Loucy (cell line): ENCODE measurements around the gene TENM4.

ENCODE experiments used
- H2AFZ ChIP-seq: fragments of 200-600 bp; sonication (generic); 2 replicates; pipeline ENCODE4 v1.6.0; 2016; ENCODE audit warnings: antibody characterized with exemption, mild to moderate bottlenecking, low read length, moderate library complexity
- H3F3A ChIP-seq: fragments of 200-600 bp; 2 replicates; pipeline ENCODE4 v1.6.0; 2016; ENCODE audit warnings: antibody characterized with exemption, low read depth, mild to moderate bottlenecking
- H3K27me3 ChIP-seq: fragments of 200-600 bp; sonication (generic); 2 replicates; pipeline ENCODE4 v1.6.1; 2014; ENCODE audit warnings: low read length, mild to moderate bottlenecking; ENCODE audit not compliant: insufficient read depth, poor library complexity, severe bottlenecking
- H3K36me3 ChIP-seq: fragments of 200-600 bp; sonication (generic); 2 replicates; pipeline ENCODE4 v1.6.1; 2016; ENCODE audit warnings: low read length; ENCODE audit not compliant: insufficient read depth
- H3K4me1 ChIP-seq: fragments of 200-600 bp; sonication (generic); 2 replicates; pipeline ENCODE4 v1.5.1; 2014; ENCODE audit warnings: low read length, mild to moderate bottlenecking; ENCODE audit not compliant: insufficient read depth, poor library complexity, severe bottlenecking
- H3K4me2 ChIP-seq: fragments of 200-600 bp; sonication (generic); 2 replicates; pipeline ENCODE4 v1.6.0; 2014; ENCODE audit warnings: antibody characterized with exemption, low read length, low read depth, mild to moderate bottlenecking; ENCODE audit not compliant: poor library complexity, severe bottlenecking
- H3K4me3 ChIP-seq: fragments of 200-600 bp; sonication (generic); 2 replicates; pipeline ENCODE4 v1.5.1; 2014; ENCODE audit warnings: low read length, mild to moderate bottlenecking, mixed read lengths; ENCODE audit not compliant: poor library complexity, severe bottlenecking
- H3K79me2 ChIP-seq: fragments of 200-600 bp; sonication (generic); 2 replicates; pipeline ENCODE4 v1.6.1; 2014; ENCODE audit warnings: low read length; ENCODE audit not compliant: insufficient read depth
- H3K9ac ChIP-seq: fragments of 200-600 bp; sonication (generic); 2 replicates; pipeline ENCODE4 v1.6.0; 2014; ENCODE audit warnings: mild to moderate bottlenecking, low read depth, low read length, moderate library complexity; ENCODE audit not compliant: poor library complexity, severe bottlenecking
- H3K9me2 ChIP-seq: fragments of 200-600 bp; sonication (generic); replicated peaks from 2 replicates; pipeline ENCODE4 v1.6.1; 2016; ENCODE audit warnings: low read depth, low read length, mixed read lengths
- H3K9me3 ChIP-seq: fragments of 200-600 bp; sonication (generic); 2 replicates; pipeline ENCODE4 v1.6.1; 2014; ENCODE audit warnings: mild to moderate bottlenecking, antibody characterized with exemption, low read length, low read depth; ENCODE audit not compliant: insufficient read depth
- H4K20me1 ChIP-seq: fragments of 200-600 bp; sonication (generic); 2 replicates; pipeline ENCODE4 v1.6.0; 2014; ENCODE audit warnings: antibody characterized with exemption, low read length, mild to moderate bottlenecking; ENCODE audit not compliant: insufficient read depth, poor library complexity, severe bottlenecking
- EZH2phosphoT487 ChIP-seq: fragments of 200-600 bp; IDR thresholded peaks from 2 replicates; pipeline ENCODE4 v1.6.1; 2018; ENCODE audit warnings: antibody characterized with exemption, mild to moderate bottlenecking, moderate library complexity, borderline replicate concordance
- TF ChIP-seq, protein P1 (sequence below): fragments of 200-600 bp; sonication (generic); conservative IDR thresholded peaks from 2 replicates; pipeline ENCODE4 v1.5.1; 2014; ENCODE audit warnings: mild to moderate bottlenecking, antibody characterized with exemption, low read length

TENM4 gene

DNA sequence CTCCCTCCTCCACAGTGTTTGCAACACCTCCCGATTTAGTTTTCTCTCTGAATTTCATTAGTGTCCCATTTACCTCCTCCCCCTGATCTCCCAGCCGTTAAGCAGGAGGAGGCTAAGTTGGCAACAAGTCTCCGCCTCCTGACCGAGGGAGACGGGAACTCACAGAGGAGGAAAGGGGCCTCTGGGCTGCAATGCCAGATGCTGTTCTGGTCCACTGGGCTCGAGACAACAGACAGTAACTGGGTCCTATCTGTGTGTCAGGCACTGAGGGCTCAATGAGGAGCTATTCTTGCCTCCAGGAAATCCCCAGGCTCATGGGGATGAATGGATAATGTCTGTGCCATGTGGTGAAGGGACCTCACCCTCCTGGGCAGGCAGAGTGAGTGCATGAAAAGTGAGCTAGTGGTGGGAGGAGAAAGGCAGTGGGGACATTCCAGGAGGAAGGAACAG lies 228.1 kb downstream of the TENM4 start:
- Histone ChIP-seq H3F3A (no peaks in the 10 kb centered on the region), H3K27me3 (no peaks in the 10 kb centered on the region), H3K4me3 (no peak overlapping the region), H4K20me1 (no peaks in the 10 kb centered on the region), H2AFZ (no peak overlapping the region), H3K79me2 (no peaks in the 10 kb centered on the region), H3K9me2 (no peaks in the 10 kb centered on the region), H3K4me1 (no peaks in the 10 kb centered on the region), H3K9me3 (peaks cover 4% of the 10 kb centered on the region; the same call in 1 of the 2 replicates), H3K36me3 (no peaks in the 10 kb centered on the region), H3K9ac (no peak overlapping the region), H3K4me2 (no peak overlapping the region)
- TF ChIP-seq, protein P1, sequence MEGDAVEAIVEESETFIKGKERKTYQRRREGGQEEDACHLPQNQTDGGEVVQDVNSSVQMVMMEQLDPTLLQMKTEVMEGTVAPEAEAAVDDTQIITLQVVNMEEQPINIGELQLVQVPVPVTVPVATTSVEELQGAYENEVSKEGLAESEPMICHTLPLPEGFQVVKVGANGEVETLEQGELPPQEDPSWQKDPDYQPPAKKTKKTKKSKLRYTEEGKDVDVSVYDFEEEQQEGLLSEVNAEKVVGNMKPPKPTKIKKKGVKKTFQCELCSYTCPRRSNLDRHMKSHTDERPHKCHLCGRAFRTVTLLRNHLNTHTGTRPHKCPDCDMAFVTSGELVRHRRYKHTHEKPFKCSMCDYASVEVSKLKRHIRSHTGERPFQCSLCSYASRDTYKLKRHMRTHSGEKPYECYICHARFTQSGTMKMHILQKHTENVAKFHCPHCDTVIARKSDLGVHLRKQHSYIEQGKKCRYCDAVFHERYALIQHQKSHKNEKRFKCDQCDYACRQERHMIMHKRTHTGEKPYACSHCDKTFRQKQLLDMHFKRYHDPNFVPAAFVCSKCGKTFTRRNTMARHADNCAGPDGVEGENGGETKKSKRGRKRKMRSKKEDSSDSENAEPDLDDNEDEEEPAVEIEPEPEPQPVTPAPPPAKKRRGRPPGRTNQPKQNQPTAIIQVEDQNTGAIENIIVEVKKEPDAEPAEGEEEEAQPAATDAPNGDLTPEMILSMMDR, result no peak
- no peak for TF ChIP-seq EZH2phosphoT487

DNA sequence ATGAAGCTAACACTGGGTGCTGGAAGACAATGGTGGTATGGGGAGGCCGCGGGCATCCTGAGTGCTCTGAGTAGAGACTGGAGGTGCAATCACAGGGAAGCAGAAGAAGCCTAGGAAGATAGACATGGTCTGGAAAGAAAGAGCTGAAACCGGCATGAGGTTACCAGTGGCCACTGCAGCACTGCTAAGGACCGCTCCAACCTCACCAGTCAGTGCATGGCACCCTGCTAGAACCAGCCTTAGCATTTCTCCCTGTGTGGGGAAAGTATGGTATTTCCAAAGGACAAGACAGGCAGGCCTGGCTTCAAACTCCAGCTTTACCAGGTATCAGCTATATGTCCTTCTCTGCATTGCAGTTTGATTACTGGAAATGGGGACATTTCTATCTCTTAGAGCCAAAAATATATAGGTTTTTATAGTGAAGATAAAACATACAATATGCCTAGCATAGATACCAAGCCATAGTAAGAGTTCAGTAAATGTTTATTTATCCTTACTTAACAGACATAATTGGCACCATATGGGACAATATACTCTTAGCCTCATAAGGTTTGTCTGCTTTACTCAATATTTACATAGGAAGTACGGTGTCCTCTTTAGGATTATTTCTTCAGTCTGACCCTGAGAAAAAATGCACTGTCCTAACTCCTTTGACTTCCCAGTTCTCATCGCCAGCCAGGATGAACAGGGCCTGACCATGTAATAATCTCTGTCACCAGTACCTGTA lies 231.1 kb downstream of the TENM4 start:
- no peak overlapping the region for H3K9ac ChIP-seq
- no peak overlapping the region for H3K4me3 ChIP-seq
- H3K27me3 ChIP-seq, result no peaks in the 10 kb centered on the region
- peaks cover 4% of the 10 kb centered on the region; the same call in 1 of the 2 replicates for H3K9me3 ChIP-seq
- H3K36me3 ChIP-seq, result no peaks in the 10 kb centered on the region
- H3K4me1 ChIP-seq, result no peaks in the 10 kb centered on the region
- TF ChIP-seq EZH2phosphoT487, result no peak
- TF ChIP-seq, protein P1, result no peak
- no peaks in the 10 kb centered on the region for H3K79me2 ChIP-seq
- H3K4me2 ChIP-seq, result no peak overlapping the region
- no peaks in the 10 kb centered on the region for H3F3A ChIP-seq
- no peaks in the 10 kb centered on the region for H3K9me2 ChIP-seq
- no peaks in the 10 kb centered on the region for H4K20me1 ChIP-seq
- H2AFZ ChIP-seq, result no peak overlapping the region

DNA sequence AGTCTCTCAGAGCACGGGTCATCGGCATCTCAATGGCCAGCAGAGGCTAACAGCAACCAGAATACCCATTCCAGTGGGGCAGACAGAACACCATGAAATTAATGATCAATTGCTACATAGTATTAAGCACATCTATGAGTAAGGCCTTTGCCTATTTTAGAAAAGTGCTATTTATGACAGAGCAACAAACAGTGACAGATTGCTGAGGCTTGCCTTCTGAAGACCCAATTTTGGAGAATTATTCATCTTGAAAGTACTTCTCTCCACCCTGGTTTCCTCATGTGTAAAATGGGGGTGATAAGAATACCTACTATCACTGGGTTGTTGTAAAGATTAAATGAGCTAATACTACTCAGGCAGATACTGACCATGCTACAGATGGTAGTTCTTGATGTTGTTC lies 232.7 kb downstream of the TENM4 start:
- Histone ChIP-seq H3K9me2 (no peaks in the 10 kb centered on the region), H3K27me3 (no peaks in the 10 kb centered on the region), H3K36me3 (no peaks in the 10 kb centered on the region), H2AFZ (no peak overlapping the region), H3K4me1 (no peaks in the 10 kb centered on the region), H3K9me3 (peaks cover 4% of the 10 kb centered on the region; the same call in 1 of the 2 replicates), H3K79me2 (no peaks in the 10 kb centered on the region), H3K4me2 (no peak overlapping the region), H3K9ac (no peak overlapping the region), H4K20me1 (no peaks in the 10 kb centered on the region), H3F3A (no peaks in the 10 kb centered on the region), H3K4me3 (no peak overlapping the region)
- TF ChIP-seq, protein P1, result no peak
- no peak for TF ChIP-seq EZH2phosphoT487
